IPS-15b (cell line): ENCODE results near the gene TMEM181.
"Not testable (repeated sequence)": the region's sequence is repeated elsewhere in the genome, so short reads cannot be mapped to it uniquely, and the experiment has no call there.

Source experiments
- H3K27me3 ChIP-seq: one replicate; pipeline ENCODE4 v1.6.1; 2013; ENCODE audit warnings: low read length; ENCODE audit not compliant: control insufficient read depth, insufficient read depth
- H3K36me3 ChIP-seq: one replicate; pipeline ENCODE4 v1.6.1; 2013; ENCODE audit warnings: low read length; ENCODE audit not compliant: control insufficient read depth, insufficient read depth
- H3K4me1 ChIP-seq: one replicate; pipeline ENCODE4 v1.6.1; 2013; ENCODE audit warnings: mild to moderate bottlenecking, low read length; ENCODE audit not compliant: control insufficient read depth, insufficient read depth
- H3K4me3 ChIP-seq: one replicate; pipeline ENCODE4 v1.5.1; 2013; ENCODE audit warnings: low read depth, low read length
- H3K9ac ChIP-seq: one replicate; pipeline ENCODE4 v1.6.1; 2013; ENCODE audit warnings: low read depth, mild to moderate bottlenecking, low read length
- H3K9me3 ChIP-seq: one replicate; pipeline ENCODE4 v1.6.1; 2013; ENCODE audit warnings: mild to moderate bottlenecking, low read length; ENCODE audit not compliant: control insufficient read depth, insufficient read depth

The TMEM181 gene

DNA sequence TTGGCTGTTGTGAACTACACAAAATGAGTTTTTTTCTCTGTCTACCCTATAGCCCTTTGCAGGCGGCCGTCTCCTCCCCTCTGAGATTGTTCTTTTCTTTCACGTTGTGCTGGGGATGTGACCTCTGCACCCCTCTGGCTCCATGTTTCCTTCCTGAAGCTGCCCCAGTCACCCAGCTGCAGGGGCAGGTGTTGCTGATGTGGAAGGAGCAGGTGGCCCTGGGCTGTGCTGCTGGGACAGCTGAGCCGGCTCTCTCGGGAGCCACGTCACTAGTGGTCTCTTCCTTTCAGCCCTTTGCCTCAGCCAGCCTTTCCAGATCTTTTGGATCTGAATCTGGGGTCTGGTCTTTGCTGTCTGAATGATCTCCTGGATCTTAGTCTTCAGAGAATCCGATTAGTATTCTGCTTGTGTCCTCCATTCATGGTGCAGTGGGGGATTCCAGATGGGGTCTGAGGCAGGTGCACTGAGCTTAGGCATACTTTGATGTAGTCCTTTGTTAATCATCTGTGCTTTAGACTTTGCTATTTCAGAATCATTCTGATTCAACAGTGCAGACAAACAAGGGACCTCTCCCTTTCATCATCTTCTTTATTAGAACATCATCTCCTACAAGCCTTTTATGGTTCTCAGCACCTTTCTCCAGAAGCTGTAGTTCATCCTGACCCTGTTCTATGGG lies 31.4 kb downstream of the TMEM181 start:
- no peak overlapping the region for H3K4me3 ChIP-seq
- H3K9me3 ChIP-seq = no peaks in the 10 kb centered on the region
- H3K36me3 ChIP-seq = peaks cover 43% of the 10 kb centered on the region
- H3K4me1 ChIP-seq = no peaks in the 10 kb centered on the region
- no peak overlapping the region for H3K9ac ChIP-seq
- no peaks in the 10 kb centered on the region for H3K27me3 ChIP-seq

DNA sequence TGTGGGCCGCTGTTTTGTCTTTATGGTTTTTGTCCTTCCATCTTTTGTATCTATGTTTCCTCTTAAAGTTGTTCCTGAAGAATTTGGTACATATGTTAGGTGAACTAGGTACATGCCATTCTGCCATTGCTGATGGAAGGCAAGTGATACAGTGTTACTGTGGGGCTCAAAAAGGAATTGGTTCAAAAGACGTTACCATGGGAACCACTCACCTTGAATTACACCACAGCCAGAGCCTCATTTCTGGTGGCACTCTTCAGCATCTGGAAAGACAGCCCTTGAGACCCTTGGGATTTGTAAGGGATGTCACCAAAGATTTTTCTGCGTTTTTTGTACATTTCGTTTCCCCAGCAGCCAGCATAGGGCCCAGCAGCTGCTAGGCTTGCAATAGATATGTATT lies 31.9 kb downstream of the TMEM181 start:
- H3K36me3 ChIP-seq = peaks cover 40% of the 10 kb centered on the region
- no peaks in the 10 kb centered on the region for H3K9me3 ChIP-seq
- no peak overlapping the region for H3K9ac ChIP-seq
- no peak overlapping the region for H3K4me3 ChIP-seq
- no peaks in the 10 kb centered on the region for H3K4me1 ChIP-seq
- no peaks in the 10 kb centered on the region for H3K27me3 ChIP-seq

- Histone ChIP-seq H3K36me3 (peaks cover 36% of the 10 kb centered on the region), H3K9ac (no peak overlapping the region), H3K9me3 (no peaks in the 10 kb centered on the region), H3K27me3 (no peaks in the 10 kb centered on the region), H3K4me3 (no peak overlapping the region), H3K4me1 (no peaks in the 10 kb centered on the region)
These were observed 33.8 kb downstream of the TMEM181 start for GRCh38 chr6:158593670-158594069.

- Histone ChIP-seq H3K9me3 (no peaks in the 10 kb centered on the region), H3K4me3 (no peak overlapping the region), H3K9ac (no peak overlapping the region), H3K4me1 (no peaks in the 10 kb centered on the region), H3K27me3 (no peaks in the 10 kb centered on the region), H3K36me3 (peaks cover 25% of the 10 kb centered on the region)
These were observed 35.3 kb downstream of the TMEM181 start for GRCh38 chr6:158595223-158595622.

GRCh38 chr6:158596861-158597260 lies 37.0 kb downstream of the TMEM181 start:
- Histone ChIP-seq H3K36me3 (peaks cover 13% of the 10 kb centered on the region), H3K9ac (no peak overlapping the region)

GRCh38 chr6:158597565-158597964 lies 37.7 kb downstream of the TMEM181 start:
- H3K9me3 ChIP-seq = no peaks in the 10 kb centered on the region
- H3K36me3 ChIP-seq = peaks cover 8% of the 10 kb centered on the region
- no peak overlapping the region for H3K9ac ChIP-seq
- no peaks in the 10 kb centered on the region for H3K4me1 ChIP-seq
- H3K27me3 ChIP-seq = no peaks in the 10 kb centered on the region
- H3K4me3 ChIP-seq = no peak overlapping the region

More at GRCh38 chr6:158596861-158597260, 37.0 kb downstream of the TMEM181 start:
- Histone ChIP-seq H3K9me3 (no peaks in the 10 kb centered on the region), H3K27me3 (no peaks in the 10 kb centered on the region), H3K4me1 (no peaks in the 10 kb centered on the region), H3K4me3 (no peak overlapping the region)

- H3K9ac ChIP-seq = no peak overlapping the region
- no peak overlapping the region for H3K4me3 ChIP-seq
- no peaks in the 10 kb centered on the region for H3K27me3 ChIP-seq
- peaks cover 8% of the 10 kb centered on the region for H3K36me3 ChIP-seq
- no peaks in the 10 kb centered on the region for H3K4me1 ChIP-seq
- H3K9me3 ChIP-seq = no peaks in the 10 kb centered on the region
These were observed 39.7 kb downstream of the TMEM181 start for GRCh38 chr6:158599635-158600034.

DNA sequence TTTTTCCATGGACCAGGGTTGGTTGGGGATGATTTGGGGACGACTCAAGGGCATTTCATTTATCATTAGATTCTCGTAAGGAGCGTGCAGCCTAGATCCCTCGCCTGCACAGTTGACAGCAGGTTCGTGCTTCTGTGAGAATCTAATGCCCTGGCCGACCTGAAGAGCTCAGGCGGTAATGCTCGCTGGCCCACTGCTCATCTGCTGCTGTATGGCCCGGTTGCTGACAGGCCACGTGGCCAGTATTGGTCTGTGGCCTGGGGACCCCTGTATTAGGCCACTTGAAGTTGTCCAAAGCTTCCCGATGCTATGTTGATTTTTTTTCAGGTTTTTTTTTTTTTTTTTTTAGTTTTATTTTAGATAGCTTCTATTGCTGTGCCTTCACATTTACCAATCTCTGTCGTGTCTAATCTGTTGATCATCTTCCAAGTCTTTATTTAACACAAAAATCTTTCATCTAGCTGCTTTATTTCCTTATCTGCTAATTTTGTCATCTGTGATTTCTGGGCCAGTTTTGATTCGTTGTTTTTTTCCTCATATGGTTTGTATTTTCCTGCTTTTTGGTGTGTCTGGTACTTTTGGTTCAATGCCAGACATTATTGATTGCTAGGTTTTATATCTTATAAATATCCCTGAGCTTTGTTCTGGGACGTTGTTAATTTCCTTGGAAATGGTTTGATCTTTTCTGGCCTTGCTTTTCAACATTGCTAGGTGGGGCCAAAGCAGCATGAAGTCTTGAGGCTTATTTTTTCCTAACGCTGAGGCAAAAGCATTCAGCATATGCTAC lies 43.6 kb downstream of the TMEM181 start:
- no peak overlapping the region for H3K9ac ChIP-seq
- H3K9me3 ChIP-seq = no peaks in the 10 kb centered on the region
- no peaks in the 10 kb centered on the region for H3K27me3 ChIP-seq
- peaks cover 15% of the 10 kb centered on the region for H3K36me3 ChIP-seq
- no peak overlapping the region for H3K4me3 ChIP-seq
- no peaks in the 10 kb centered on the region for H3K4me1 ChIP-seq

- no peaks in the 10 kb centered on the region for H3K27me3 ChIP-seq
- no peak overlapping the region for H3K4me3 ChIP-seq
- H3K36me3 ChIP-seq = peaks cover 15% of the 10 kb centered on the region
- H3K9me3 ChIP-seq = no peaks in the 10 kb centered on the region
- H3K4me1 ChIP-seq = no peaks in the 10 kb centered on the region
- H3K9ac ChIP-seq = no peak overlapping the region
These were observed 44.1 kb downstream of the TMEM181 start for GRCh38 chr6:158604048-158604406.

- Histone ChIP-seq H3K27me3 (no peaks in the 10 kb centered on the region), H3K4me1 (no peaks in the 10 kb centered on the region), H3K9me3 (no peaks in the 10 kb centered on the region), H3K9ac (no peak overlapping the region), H3K36me3 (peaks cover 19% of the 10 kb centered on the region), H3K4me3 (no peak overlapping the region)
These were observed 45.5 kb downstream of the TMEM181 start for GRCh38 chr6:158605266-158605878.

DNA sequence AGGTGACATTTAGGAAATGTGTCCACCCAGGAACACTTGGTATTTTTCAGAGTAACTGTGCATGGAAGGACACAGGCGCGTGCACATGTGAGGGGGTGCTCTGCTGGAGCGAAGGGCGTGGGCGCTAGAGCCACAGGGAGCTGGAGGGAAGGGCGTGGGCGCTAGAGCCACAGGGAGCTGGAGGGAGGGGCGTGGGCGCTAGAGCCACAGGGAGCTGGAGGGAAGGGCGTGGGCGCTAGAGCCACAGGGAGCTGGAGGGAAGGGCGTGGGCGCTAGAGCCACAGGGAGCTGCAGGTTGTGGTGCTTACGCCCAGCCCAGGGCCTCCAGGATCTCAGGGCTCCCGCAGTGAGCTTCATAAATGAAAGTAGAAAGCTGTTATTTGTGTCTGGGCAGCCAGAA lies 46.1 kb downstream of the TMEM181 start:
- not testable (repeated sequence) for H3K4me3 ChIP-seq, H3K9ac ChIP-seq, H3K27me3 ChIP-seq, H3K4me1 ChIP-seq, H3K9me3 ChIP-seq
- peaks cover 19% of the 10 kb centered on the region for H3K36me3 ChIP-seq

- H3K27me3 ChIP-seq = no peaks in the 10 kb centered on the region
- H3K4me1 ChIP-seq = peaks cover 6% of the 10 kb centered on the region
- H3K9me3 ChIP-seq = no peaks in the 10 kb centered on the region
- H3K36me3 ChIP-seq = peaks cover 19% of the 10 kb centered on the region
- no peak overlapping the region for H3K4me3 ChIP-seq
- H3K9ac ChIP-seq = no peak overlapping the region
These were observed 47.0 kb downstream of the TMEM181 start for GRCh38 chr6:158606935-158607334.
